ENCODE measurements around the gene CDX1.

CDX1 gene

DNA sequence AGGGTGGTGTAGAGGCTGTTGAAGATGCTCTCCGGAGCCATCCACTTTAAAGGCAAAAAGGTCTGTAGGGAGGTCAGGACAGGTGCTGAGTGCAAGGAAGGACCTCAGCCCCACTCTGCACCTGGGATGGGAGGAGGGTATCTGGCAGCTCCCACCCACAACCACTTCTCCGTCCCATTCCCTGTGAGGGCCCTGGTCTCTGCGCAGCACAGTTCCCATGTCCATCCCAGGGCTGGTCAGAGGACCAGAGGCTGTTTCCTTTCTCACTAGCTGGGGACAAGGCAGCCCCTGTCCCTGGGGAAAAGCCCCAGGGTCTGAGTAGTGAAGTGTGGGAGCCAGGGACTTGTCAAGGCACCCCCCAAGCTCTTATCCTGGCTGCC lies 46.5 kb upstream of the CDX1 start:
- TF ChIP-seq ELF4 (IDR thresholded peaks at IDR 0.05) = no peak
- no peak for TF ChIP-seq PKNOX1 (IDR thresholded peaks at IDR 0.05)
- no peak for TF ChIP-seq CTBP1 (IDR thresholded peaks at IDR 0.05; ENCODE audit: borderline replicate concordance)
- no peak for TF ChIP-seq ARNT (IDR thresholded peaks at IDR 0.05)
- no peak for TF ChIP-seq L3MBTL2 (conservative IDR thresholded peaks at IDR 0.05)
- no peak for TF ChIP-seq SUZ12 (IDR thresholded peaks at IDR 0.05)
- no peak for TF ChIP-seq FOXK2 (IDR thresholded peaks at IDR 0.05)
- no peak for TF ChIP-seq HDGF (IDR thresholded peaks at IDR 0.05; ENCODE audit: borderline replicate concordance)
- TF ChIP-seq FOXM1 (IDR thresholded peaks at IDR 0.05; ENCODE audit: borderline replicate concordance) = no peak
- TF ChIP-seq NFRKB (IDR thresholded peaks at IDR 0.05) = no peak
- CTCF ChIA-PET = no interaction called here
- DNase-seq (ENCODE audit: extremely low spot score) = no peak
- POLR2A ChIA-PET = no interaction called here

- TF ChIP-seq FOXM1 (IDR thresholded peaks at IDR 0.05; ENCODE audit: borderline replicate concordance) (no peak), HDGF (IDR thresholded peaks at IDR 0.05; ENCODE audit: borderline replicate concordance) (no peak), SUZ12 (IDR thresholded peaks at IDR 0.05) (no peak), LEF1 (IDR thresholded peaks at IDR 0.05; ENCODE audit: borderline replicate concordance) (no peak), SP1 (IDR thresholded peaks at IDR 0.05) (no peak), FOXA1 (IDR thresholded peaks at IDR 0.05) (no peak), CTBP1 (IDR thresholded peaks at IDR 0.05; ENCODE audit: borderline replicate concordance) (no peak), ARNT (IDR thresholded peaks at IDR 0.05) (no peak), BHLHE40 (IDR thresholded peaks at IDR 0.05; ENCODE audit: borderline replicate concordance) (no peak)
- no peak for DNase-seq (ENCODE audit: extremely low spot score)
- ChIA-PET POLR2A (no interaction called here), CTCF (no interaction called here)
Observed at GRCh38 chr5:150120617-150121447, 45.7 kb upstream of the CDX1 start.

GRCh38 chr5:150121448-150122157 lies 45.0 kb upstream of the CDX1 start:
- POLR2A ChIA-PET = no interaction called here
- no peak for DNase-seq (ENCODE audit: extremely low spot score)
- CTCF ChIA-PET = interaction anchor here (1.2 to 1.5 kb wide), 3 partner anchors 9 to 41 kb away, joined by 3 to 4 read pairs (median 3); no protein-coding TSS in a partner anchor
- TF ChIP-seq NFRKB (IDR thresholded peaks at IDR 0.05) = no peak
- no peak for TF ChIP-seq CTBP1 (IDR thresholded peaks at IDR 0.05; ENCODE audit: borderline replicate concordance)

DNA sequence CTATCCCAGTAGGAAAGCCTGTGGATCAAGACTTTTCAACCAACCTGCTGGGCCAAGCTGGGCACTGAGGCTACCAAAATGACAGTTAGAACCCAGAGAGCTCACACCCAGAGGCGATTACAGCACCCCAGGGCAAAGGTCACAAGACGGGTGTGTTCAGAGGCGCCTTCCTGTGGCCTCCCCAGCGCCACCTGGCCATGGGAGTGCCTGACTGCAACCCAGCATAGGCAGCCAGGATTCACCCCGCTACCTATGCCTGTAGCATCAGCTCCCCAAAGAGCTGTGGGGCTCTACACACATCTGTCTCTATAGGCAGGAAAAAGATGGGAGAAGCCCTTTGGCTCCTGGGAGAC lies 44.4 kb upstream of the CDX1 start:
- TF ChIP-seq L3MBTL2 (conservative IDR thresholded peaks at IDR 0.05) (no peak), NFRKB (IDR thresholded peaks at IDR 0.05) (no peak), FOXK2 (IDR thresholded peaks at IDR 0.05) (no peak), TARDBP (IDR thresholded peaks at IDR 0.05) (no peak), SUZ12 (IDR thresholded peaks at IDR 0.05) (no peak)
- ChIA-PET POLR2A (no interaction called here), CTCF (interaction anchor here (1.2 to 1.5 kb wide), 3 partner anchors 9 to 40 kb away, joined by 3 to 4 read pairs (median 3); no protein-coding TSS in a partner anchor)
- DNase-seq (ENCODE audit: extremely low spot score) = no peak

DNA sequence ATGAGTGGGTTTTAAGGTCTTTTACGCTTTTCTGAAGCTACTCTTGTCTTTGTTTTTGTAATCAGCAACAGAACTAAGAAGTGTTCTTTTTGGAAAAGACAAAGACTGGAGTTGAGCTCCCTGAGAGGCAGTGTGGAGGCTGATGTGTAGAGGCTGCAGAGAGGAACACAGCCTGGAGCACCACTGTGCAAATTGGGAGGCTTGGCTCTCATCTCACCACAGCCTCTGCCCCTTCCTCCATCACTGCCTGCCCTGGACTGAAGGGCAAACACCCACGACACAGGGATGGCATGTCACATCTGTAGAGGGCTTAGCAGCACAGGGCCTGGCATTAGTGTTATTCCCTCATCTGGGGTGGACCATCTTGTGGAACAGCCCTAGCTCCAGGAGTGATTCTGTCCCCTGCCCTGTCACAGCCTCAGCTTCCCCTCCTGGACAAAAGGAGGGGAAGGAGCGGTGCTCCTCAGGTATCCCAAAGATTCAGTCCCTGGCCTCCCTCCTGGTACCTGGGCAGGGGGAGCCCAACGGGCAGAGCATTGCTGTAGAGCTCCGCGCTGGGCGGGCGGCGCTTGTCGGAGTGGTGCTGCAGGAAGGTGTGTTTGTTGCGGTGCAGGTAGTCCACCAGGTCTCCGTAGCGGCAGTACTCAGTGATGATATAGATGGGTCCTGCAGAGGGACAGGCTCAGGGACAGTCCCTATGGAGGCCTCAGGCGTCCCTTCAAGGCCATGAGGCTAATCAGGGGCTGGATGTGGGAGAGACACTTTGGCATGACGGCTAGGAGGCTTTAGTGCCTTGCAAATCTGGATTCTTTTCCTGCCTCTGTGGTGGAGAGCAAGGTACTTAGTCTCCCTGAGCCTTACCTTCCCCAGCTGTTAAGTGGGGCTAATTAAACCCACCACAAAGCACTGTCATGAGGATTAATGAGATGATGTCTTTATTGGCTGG lies 43.8 kb upstream of the CDX1 start:
- DNase-seq (ENCODE audit: extremely low spot score) = no peak
- TF ChIP-seq CTBP1 (IDR thresholded peaks at IDR 0.05; ENCODE audit: borderline replicate concordance) (no peak), ZNF384 (IDR thresholded peaks at IDR 0.05) (no peak), L3MBTL2 (conservative IDR thresholded peaks at IDR 0.05) (no peak), TARDBP (IDR thresholded peaks at IDR 0.05) (no peak), FOXA1 (IDR thresholded peaks at IDR 0.05) (no peak)
- POLR2A ChIA-PET = no interaction called here
- CTCF ChIA-PET = interaction anchor here (1.2 to 1.5 kb wide), 3 partner anchors 8 to 39 kb away, joined by 3 to 4 read pairs (median 3); no protein-coding TSS in a partner anchor

- ChIA-PET CTCF (interaction anchor here (0.7 to 1.5 kb wide), 2 partner anchors 9 to 39 kb away, joined by 3 to 4 read pairs; no protein-coding TSS in a partner anchor), POLR2A (no interaction called here)
- DNase-seq (ENCODE audit: extremely low spot score) = no peak
- TF ChIP-seq SUZ12 (IDR thresholded peaks at IDR 0.05) (no peak), BHLHE40 (IDR thresholded peaks at IDR 0.05; ENCODE audit: borderline replicate concordance) (no peak), L3MBTL2 (conservative IDR thresholded peaks at IDR 0.05) (no peak), CTBP1 (IDR thresholded peaks at IDR 0.05; ENCODE audit: borderline replicate concordance) (no peak), ZNF384 (IDR thresholded peaks at IDR 0.05) (no peak), NFRKB (IDR thresholded peaks at IDR 0.05) (no peak), ELF4 (IDR thresholded peaks at IDR 0.05) (no peak), FOXA1 (IDR thresholded peaks at IDR 0.05) (no peak), PKNOX1 (IDR thresholded peaks at IDR 0.05) (no peak), LEF1 (IDR thresholded peaks at IDR 0.05; ENCODE audit: borderline replicate concordance) (no peak), HDGF (IDR thresholded peaks at IDR 0.05; ENCODE audit: borderline replicate concordance) (no peak), ARNT (IDR thresholded peaks at IDR 0.05) (no peak), TARDBP (IDR thresholded peaks at IDR 0.05) (no peak), FOXM1 (IDR thresholded peaks at IDR 0.05; ENCODE audit: borderline replicate concordance) (no peak), FOXK2 (IDR thresholded peaks at IDR 0.05) (no peak), SP1 (IDR thresholded peaks at IDR 0.05) (no peak)
Observed at GRCh38 chr5:150123542-150123941, 43.0 kb upstream of the CDX1 start.
